ENCODE measurements around the gene LAMA3.

GRCh38 chr18:23893653-23894052, 204.4 kb downstream of the LAMA3 start:
- TF ChIP-seq POLR2A (IDR thresholded peaks at IDR 0.05) (no peak), CTCF (IDR thresholded peaks at IDR 0.05) (no peak)

Data from adrenal gland (tissue), 5 donors.